A549 (cell line): ENCODE measurements around the gene RAB8B. TPM values are rescaled to one million over a fixed set of nuclear protein-coding genes. Genes with fewer than 3 reads are reported as not detected.

Experiments used
- ATAC-seq, 2 experiments: fragments of 200-7000 bp in 1 of 2; fragments of >200 bp in 1 of 2; cut with Nextera tagmentation in 1 of 2; cut with Tn5 transposase in 1 of 2; 3 replicates each; pipeline versions ENCODE4 v1.8.0 to v1.9.1; 2018 to 2020; ENCODE audit warnings: mild to moderate bottlenecking in 1 of 2, moderate library complexity in 1 of 2
- CTCF ChIA-PET: fragments of 300-600 bp; sonication (Branson Sonifier 250); formaldehyde crosslinking; extraction: SDS; loops from one replicate; lab custom pipeline; 2021; ENCODE audit warnings: antibody characterized with exemption, inconsistent platforms; lab: Yijun Ruan, JAX
- POLR2A ChIA-PET: fragments of 350-600 bp; formaldehyde crosslinking; extraction: SDS; loops from one replicate; lab custom pipeline; 2021; ENCODE audit warnings: antibody characterized with exemption, inconsistent platforms; lab: Yijun Ruan, JAX
- DNase-seq, 2 experiments: peaks; one replicate each; pipeline versions ENCODE4 v3.0.0 to v3.0.0-alpha.2; 2011 to 2016; ENCODE audit warnings: low read depth in 1 of 2, low spot score in 1 of 2
- FAIRE-seq: peaks from 2 replicates; lab custom pipeline; 2011; peaks lifted over from hg19 to GRCh38; lab: Jason Lieb, UNC
- H3K27ac ChIP-seq, 2 experiments: fragments of >200 bp; sonication (Bioruptor Twin); formaldehyde crosslinking; 3 replicates each; pipeline ENCODE4 v1.5.1; 2016 to 2017
- H3K4me1 ChIP-seq: fragments of >200 bp; sonication (Bioruptor Twin); formaldehyde crosslinking; 3 replicates; pipeline ENCODE4 v1.6.1; 2016
- H3K4me2 ChIP-seq: fragments of >200 bp; sonication (Bioruptor Twin); formaldehyde crosslinking; 3 replicates; pipeline ENCODE4 v1.6.1; 2016
- H3K4me3 ChIP-seq: fragments of >200 bp; sonication (Bioruptor Twin); formaldehyde crosslinking; 3 replicates; pipeline ENCODE4 v1.5.1; 2016
- H3K9me3 ChIP-seq: fragments of >200 bp; sonication (Bioruptor Twin); formaldehyde crosslinking; 3 replicates; pipeline ENCODE4 v1.6.1; 2016
- CBX2 ChIP-seq: fragments of 200-600 bp; sonication (generic); IDR thresholded peaks from 2 replicates; pipeline ENCODE4 v1.6.1; 2016; ENCODE audit warnings: low read depth, mild to moderate bottlenecking, borderline replicate concordance
- CEBPB ChIP-seq, 2 experiments: fragments of >200 bp in 1 of 2; sonication (Bioruptor Twin) in 1 of 2; formaldehyde crosslinking in 1 of 2; IDR thresholded peaks; 2 replicates each; pipeline ENCODE4 v1.6.1; 2012 to 2016
- EHMT2 ChIP-seq: fragments of 200-600 bp; sonication (generic); IDR thresholded peaks from 2 replicates; pipeline ENCODE4 v1.6.1; 2016; ENCODE audit warnings: antibody characterized with exemption, low read depth, mild to moderate bottlenecking, moderate library complexity
- ELK1 ChIP-seq: fragments of 150-350 bp; IDR thresholded peaks from 2 replicates; pipeline ENCODE4 v1.6.1; 2014; ENCODE audit warnings: low read depth, mild to moderate bottlenecking, low read length
- ESRRA ChIP-seq: fragments of 150-350 bp; IDR thresholded peaks from 2 replicates; pipeline ENCODE4 v1.6.1; 2014; ENCODE audit warnings: mild to moderate bottlenecking, low read length, borderline replicate concordance
- FOSB ChIP-seq: fragments of 250-450 bp; sonication (Bioruptor Pico); IDR thresholded peaks from 2 replicates; pipeline ENCODE4 v1.5.0; 2020; ENCODE audit warnings: mild to moderate bottlenecking, moderate library complexity
- FOSL2 ChIP-seq, 2 experiments: fragments of 450-650 bp in 1 of 2; fragments of >200 bp in 1 of 2; sonication (Bioruptor Twin) in 1 of 2; formaldehyde crosslinking; IDR thresholded peaks; 2 replicates each; pipeline versions ENCODE4 v1.5.0 to v1.6.1; 2016 to 2020; ENCODE audit warnings: mild to moderate bottlenecking in 1 of 2, moderate library complexity in 1 of 2
- GATA3 ChIP-seq: IDR thresholded peaks from 2 replicates; pipeline ENCODE4 v1.6.1; 2012; ENCODE audit warnings: borderline replicate concordance
- HDAC2 ChIP-seq: fragments of 200-600 bp; sonication (generic); IDR thresholded peaks from 2 replicates; pipeline ENCODE4 v1.6.1; 2016
- HEYL ChIP-seq: fragments of 250-450 bp; sonication (Bioruptor Pico); IDR thresholded peaks from 2 replicates; pipeline ENCODE4 v1.8.0; 2021; ENCODE audit warnings: mild to moderate bottlenecking, moderate library complexity
- HOXB13 ChIP-seq: fragments of 250-450 bp; sonication (Bioruptor Pico); IDR thresholded peaks from 2 replicates; pipeline ENCODE4 v1.5.0; 2020; ENCODE audit warnings: low read depth, mild to moderate bottlenecking, moderate library complexity
- HOXB5 ChIP-seq: fragments of 250-450 bp; sonication (Bioruptor Pico); IDR thresholded peaks from 2 replicates; pipeline ENCODE4 v1.5.0; 2020; ENCODE audit warnings: mild to moderate bottlenecking, moderate library complexity
- JUN ChIP-seq, 2 experiments: fragments of >200 bp; sonication (Bioruptor Twin); formaldehyde crosslinking; IDR thresholded peaks; 2 replicates in 1 of 2; 3 replicates in 1 of 2; pipeline ENCODE4 v1.6.1; 2016 to 2017
- JUNB ChIP-seq: fragments of >200 bp; sonication (Bioruptor Twin); formaldehyde crosslinking; IDR thresholded peaks from 2 replicates; pipeline ENCODE4 v1.6.1; 2016
- KDM5A ChIP-seq: fragments of 200-600 bp; sonication (generic); IDR thresholded peaks from 2 replicates; pipeline ENCODE4 v1.6.1; 2016; ENCODE audit warnings: antibody characterized with exemption, mild to moderate bottlenecking
- MYC ChIP-seq: IDR thresholded peaks from 2 replicates; pipeline ENCODE4 v1.6.1; 2012; ENCODE audit warnings: mild to moderate bottlenecking, inconsistent platforms, low read length, improper control_type of control experiment, borderline replicate concordance
- PHF8 ChIP-seq: fragments of 200-600 bp; sonication (generic); IDR thresholded peaks from 2 replicates; pipeline ENCODE4 v1.6.1; 2016; ENCODE audit warnings: low read depth, mild to moderate bottlenecking, antibody characterized with exemption, moderate library complexity, borderline replicate concordance
- RAD21 ChIP-seq, 2 experiments: fragments of >200 bp in 1 of 2; sonication (Bioruptor Twin) in 1 of 2; formaldehyde crosslinking in 1 of 2; IDR thresholded peaks in 1 of 2; conservative IDR thresholded peaks in 1 of 2; 2 replicates in 1 of 2; 3 replicates in 1 of 2; pipeline ENCODE4 v1.6.1; 2012 to 2018; ENCODE audit warnings: inconsistent platforms in 1 of 2
- RFX5 ChIP-seq: fragments of 450-650 bp; IDR thresholded peaks from 2 replicates; pipeline ENCODE4 v1.7.1; 2014; ENCODE audit warnings: antibody characterized with exemption, mild to moderate bottlenecking, moderate library complexity
- RNF2 ChIP-seq: fragments of 200-600 bp; sonication (generic); IDR thresholded peaks from 2 replicates; pipeline ENCODE4 v1.6.1; 2016; ENCODE audit warnings: low read depth, mild to moderate bottlenecking, antibody characterized with exemption, moderate library complexity, borderline replicate concordance
- ZSCAN20 ChIP-seq: fragments of 250-450 bp; sonication (Bioruptor Pico); IDR thresholded peaks from 2 replicates; pipeline ENCODE4 v1.8.0; 2022; ENCODE audit warnings: mild to moderate bottlenecking, moderate library complexity
- WGBS: methylation state at CpG from one replicate; pipeline ENCODE4 v1.1.6; 2017; ENCODE audit errors: missing lambda C conversion rate; 5-methylcytosine and 5-hydroxymethylcytosine counted together
- polyA plus RNA-seq, 4 experiments: library from polyadenylated mRNA; depleted of rRNA in 3 of 4; stranded (reverse); fragments of >200 nt; fragmentation: RNase III in 1 of 4; extraction: RNeasy Plus Mini Kit Qiagen cat#74134 plus additional on column Dnase treatment in 1 of 4; gene quantifications; 2 replicates in 3 of 4; 3 replicates in 1 of 4; pipeline ENCODE4 v1.2.3, GENCODE V29; 2011 to 2017

The RAB8B gene
- polyA plus RNA-seq, 2 of the 4 experiments (the other 2 are of a cell fraction), result 21.5 to 41.4 TPM

- no peak overlapping the region for H3K27ac ChIP-seq
- WGBS, result 76% methylated on average over 4 of the region's 4 CpGs
- H3K9me3 ChIP-seq, result peaks cover 10% of the 10 kb centered on the region
- CTCF ChIA-PET, result no interaction called here
- POLR2A ChIA-PET, result interaction anchor here (0.7 kb wide), 1 partner anchor 212 kb away, joined by 4 read pairs; no protein-coding TSS in a partner anchor
- ATAC-seq (no peak), FAIRE-seq (no peak), DNase-seq (no peak)
- H3K4me1 ChIP-seq, result peaks cover 5% of the 10 kb centered on the region; the same call in 2 of the 3 replicates
- H3K4me3 ChIP-seq, result no peak overlapping the region
- no peak for TF ChIP-seq RFX5
- TF ChIP-seq, all 56 proteins: peak for 0
- H3K4me2 ChIP-seq, result no peak overlapping the region
Observed at GRCh38 chr15:63163217-63163616, 26.2 kb upstream of the RAB8B start.

- no peak for TF ChIP-seq FOSB (CRISPR knock-in tag)
- no peak for TF ChIP-seq HOXB5 (CRISPR knock-in tag)
- no peak for TF ChIP-seq EHMT2
- TF ChIP-seq KDM5A, result no peak
- no peak for TF ChIP-seq HDAC2
- no peak for TF ChIP-seq RAD21 (conservative IDR thresholded peaks at IDR 0.05 in 1 of 2, IDR thresholded peaks at IDR 0.05 in 1 of 2)
- TF ChIP-seq RNF2, result no peak
- no peak for TF ChIP-seq PHF8
- no peak for TF ChIP-seq HEYL
- TF ChIP-seq GATA3, result no peak
- no peak for TF ChIP-seq ELK1
- TF ChIP-seq FOSL2 (IDR thresholded peaks at IDR 0.05), result no peak
- TF ChIP-seq FOSL2 (CRISPR knock-in tag; IDR thresholded peaks at IDR 0.05), result no peak
- TF ChIP-seq HOXB13 (CRISPR knock-in tag), result no peak
- TF ChIP-seq CEBPB (IDR thresholded peaks at IDR 0.05), result no peak
- no peak for TF ChIP-seq MYC
- no peak for TF ChIP-seq JUNB
- no peak for TF ChIP-seq CBX2
- TF ChIP-seq ESRRA, result no peak
- no peak for TF ChIP-seq JUN (IDR thresholded peaks at IDR 0.05)
- POLR2A ChIA-PET, result no interaction called here
- Histone ChIP-seq H3K4me3 (no peak overlapping the region), H3K9me3 (peaks cover 10% of the 10 kb centered on the region), H3K4me1 (no peaks in the 10 kb centered on the region), H3K4me2 (no peak overlapping the region), H3K27ac (no peak overlapping the region)
- CTCF ChIA-PET, result interaction anchor here (1.3 to 1.5 kb wide), 2 partner anchors 10 to 32 kb away, joined by 4 read pairs; no protein-coding TSS in a partner anchor
- FAIRE-seq (no peak), ATAC-seq (no peak), DNase-seq (no peak)
- 91% methylated on average over 6 of the region's 6 CpGs for WGBS
Observed at GRCh38 chr15:63165166-63165859, 24.1 kb upstream of the RAB8B start.

- ATAC-seq, result no peak; a peak in 1 of 6 replicates
- Histone ChIP-seq H3K27ac (no peak overlapping the region), H3K9me3 (peaks cover 10% of the 10 kb centered on the region), H3K4me2 (no peak overlapping the region)
- 93% methylated on average over 2 of the region's 2 CpGs for WGBS
- TF ChIP-seq ZSCAN20 (CRISPR knock-in tag) (no peak), RAD21 (conservative IDR thresholded peaks at IDR 0.05 in 1 of 2, IDR thresholded peaks at IDR 0.05 in 1 of 2) (0 out of 5 replicates have a peak, but pooled peaks of 1 of the 2 experiments have one; percentile 8)
- TF ChIP-seq, all 56 proteins: peak for 1
- ChIA-PET CTCF (interaction anchor here (0.9 to 1.5 kb wide), 8 partner anchors 9 to 72 kb away, joined by 3 to 5 read pairs (median 3); partner anchors contain the start of gene RPS27L), POLR2A (interaction anchor here (0.9 kb wide), 1 partner anchor 109 kb away, joined by 3 read pairs; no protein-coding TSS in a partner anchor)
- no peak overlapping the region for H3K4me3 ChIP-seq
- FAIRE-seq (no peak), DNase-seq (peak in 1 of 2 experiments; percentile 36)
- H3K4me1 ChIP-seq, result no peaks in the 10 kb centered on the region
Observed at GRCh38 chr15:63166219-63166618, 23.2 kb upstream of the RAB8B start.
